Activated naive CD4-positive, alpha-beta T cell (primary cell): ENCODE data around the gene UGT3A1.
"Not testable (repeated sequence)": the region's sequence is repeated elsewhere in the genome, so short reads cannot be mapped to it uniquely, and the experiment has no call there.

Experiments
- DNase-seq, 4 experiments: peaks; one replicate each; lab custom pipeline; 2025; lab: John Stamatoyannopoulos, UW

UGT3A1 gene, protein sequence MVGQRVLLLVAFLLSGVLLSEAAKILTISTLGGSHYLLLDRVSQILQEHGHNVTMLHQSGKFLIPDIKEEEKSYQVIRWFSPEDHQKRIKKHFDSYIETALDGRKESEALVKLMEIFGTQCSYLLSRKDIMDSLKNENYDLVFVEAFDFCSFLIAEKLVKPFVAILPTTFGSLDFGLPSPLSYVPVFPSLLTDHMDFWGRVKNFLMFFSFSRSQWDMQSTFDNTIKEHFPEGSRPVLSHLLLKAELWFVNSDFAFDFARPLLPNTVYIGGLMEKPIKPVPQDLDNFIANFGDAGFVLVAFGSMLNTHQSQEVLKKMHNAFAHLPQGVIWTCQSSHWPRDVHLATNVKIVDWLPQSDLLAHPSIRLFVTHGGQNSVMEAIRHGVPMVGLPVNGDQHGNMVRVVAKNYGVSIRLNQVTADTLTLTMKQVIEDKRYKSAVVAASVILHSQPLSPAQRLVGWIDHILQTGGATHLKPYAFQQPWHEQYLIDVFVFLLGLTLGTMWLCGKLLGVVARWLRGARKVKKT

DNA sequence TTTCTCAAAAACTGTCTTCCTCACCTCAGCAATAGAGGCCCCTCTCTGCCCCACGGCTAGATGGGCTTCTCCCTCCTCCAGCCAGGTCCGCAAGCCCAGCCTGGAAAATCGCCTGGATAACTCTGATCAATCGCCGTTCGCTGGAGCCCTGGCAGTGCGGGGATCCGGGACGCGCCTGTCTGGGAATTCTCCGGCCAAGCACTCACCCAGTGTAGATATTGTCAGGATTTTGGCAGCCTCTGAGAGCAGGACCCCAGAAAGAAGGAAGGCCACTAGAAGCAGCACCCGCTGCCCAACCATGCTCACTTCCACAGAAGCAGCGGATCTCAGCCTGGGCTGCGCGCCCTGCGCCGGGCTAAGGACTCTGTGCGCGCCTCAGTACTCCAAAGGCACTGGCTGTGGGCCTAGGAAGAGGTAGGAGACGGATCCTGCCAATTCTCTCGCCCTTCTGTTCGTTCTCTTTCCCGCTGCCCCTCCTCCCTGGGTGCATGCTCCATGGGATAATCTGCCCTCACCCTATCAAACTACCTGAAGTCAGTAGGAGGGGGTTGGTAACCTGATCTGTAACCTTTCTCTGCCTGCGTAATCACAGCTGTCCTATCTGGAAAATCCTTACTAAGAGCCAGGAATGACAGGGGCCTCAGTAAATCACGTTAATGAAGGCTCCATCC is at the start of gene UGT3A1:
Gene UGT3A1, minus strand, starts transcription at position 450 of the 671 bp plus-strand sequence. Its CDS starts 150 bp downstream, at position 300.
- DNase-seq: no peak

GRCh38 chr5:36035696-36036095 is 44.5 kb upstream of the UGT3A1 start:
- no peak for DNase-seq

- not testable (repeated sequence) for DNase-seq
These were observed 43.4 kb upstream of the UGT3A1 start for GRCh38 chr5:36034536-36035134.

- DNase-seq: no peak
These were observed 42.3 kb upstream of the UGT3A1 start for GRCh38 chr5:36033486-36033885.

DNA sequence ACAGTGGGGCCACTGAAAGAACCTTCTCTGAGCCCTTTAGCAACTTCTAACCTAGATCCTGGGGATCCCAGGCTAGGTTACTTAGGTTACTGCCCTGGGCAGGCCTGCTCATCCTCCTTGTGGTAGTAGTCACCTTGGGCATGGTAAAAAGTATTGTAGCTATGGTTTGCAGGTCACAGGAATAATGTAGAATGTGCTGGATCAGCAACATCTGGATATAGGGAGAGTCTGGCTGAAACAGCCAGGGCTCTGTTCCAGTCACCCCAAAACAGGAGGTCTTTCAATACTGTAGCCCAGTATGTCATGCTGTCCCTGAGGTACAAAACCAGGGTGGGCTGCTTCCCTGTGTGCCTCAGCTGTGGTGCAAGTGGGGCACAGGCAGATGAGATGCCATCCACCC is 41.9 kb upstream of the UGT3A1 start:
- no peak for DNase-seq

DNA sequence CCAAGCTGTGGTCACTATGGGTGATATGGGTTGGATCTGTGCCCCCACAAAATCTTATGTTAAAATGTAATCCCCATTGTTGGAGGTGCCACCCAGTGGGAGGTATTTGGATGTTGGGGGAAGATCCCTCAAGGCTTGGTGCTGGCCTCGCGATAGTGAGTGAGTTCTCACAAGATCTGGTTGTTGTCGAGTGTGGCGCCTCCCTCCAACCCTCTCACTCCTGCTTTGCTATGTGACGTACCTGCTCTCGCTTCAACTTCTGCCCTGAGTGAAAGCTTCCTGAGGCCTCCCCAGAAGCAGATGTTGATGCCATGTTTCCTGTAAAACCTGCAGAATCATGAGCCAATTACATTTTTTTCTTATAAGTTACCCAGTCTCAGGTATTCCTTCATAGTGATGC is 40.0 kb upstream of the UGT3A1 start:
- no peak for DNase-seq

- DNase-seq: no peak
These were observed 38.7 kb upstream of the UGT3A1 start for GRCh38 chr5:36029914-36030313.

- DNase-seq: no peak
These were observed 37.8 kb upstream of the UGT3A1 start for GRCh38 chr5:36028816-36029465.

DNA sequence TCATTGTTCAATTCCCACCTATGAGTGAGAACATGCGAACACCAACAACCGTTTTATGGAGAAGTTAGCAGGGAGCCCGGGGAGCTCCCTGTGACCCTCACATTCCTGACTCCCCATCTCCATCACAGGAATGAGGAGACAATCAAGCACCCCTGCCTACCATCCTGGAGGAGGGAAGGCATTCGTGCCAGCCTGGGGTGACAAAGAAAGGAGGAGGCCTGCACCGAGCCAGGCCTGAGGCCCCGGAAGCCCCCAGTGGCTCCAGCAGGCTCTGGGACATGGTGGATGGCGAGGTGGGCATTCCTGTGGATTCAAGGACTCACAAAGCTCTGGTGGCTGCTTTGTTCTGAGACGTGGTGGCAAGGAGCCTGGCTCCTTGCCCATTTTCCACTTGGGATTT is 36.5 kb upstream of the UGT3A1 start:
- no peak for DNase-seq

GRCh38 chr5:36026706-36027465 is 35.7 kb upstream of the UGT3A1 start:
- DNase-seq: no peak

- DNase-seq: not testable (repeated sequence)
These were observed 31.1 kb upstream of the UGT3A1 start for GRCh38 chr5:36022246-36022645.

- DNase-seq: not testable (repeated sequence)
These were observed 28.4 kb upstream of the UGT3A1 start for GRCh38 chr5:36019584-36019983.

DNA sequence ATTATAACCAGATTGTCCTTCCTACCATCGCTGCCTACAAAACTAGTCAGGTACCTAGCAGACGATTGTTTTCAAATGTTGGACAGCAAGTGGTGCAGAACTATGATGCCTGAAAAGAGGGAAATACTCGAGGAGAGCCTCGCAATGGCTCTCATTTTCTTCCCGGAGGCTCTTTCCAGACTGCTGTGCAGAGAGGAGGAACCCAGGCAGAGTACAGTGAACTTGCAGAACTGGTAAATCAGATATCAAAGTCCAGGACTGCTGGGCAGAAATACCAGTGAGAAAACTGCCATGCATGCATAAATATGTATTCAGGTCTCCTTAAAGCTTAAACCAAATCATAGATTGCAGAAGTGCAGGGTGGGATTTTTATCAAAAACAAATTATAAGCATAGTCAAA is 26.4 kb upstream of the UGT3A1 start:
- no peak for DNase-seq

GRCh38 chr5:36017004-36017403 is 25.8 kb upstream of the UGT3A1 start:
- no peak for DNase-seq

- DNase-seq: no peak
These were observed 22.0 kb upstream of the UGT3A1 start for GRCh38 chr5:36013182-36013581.

DNA sequence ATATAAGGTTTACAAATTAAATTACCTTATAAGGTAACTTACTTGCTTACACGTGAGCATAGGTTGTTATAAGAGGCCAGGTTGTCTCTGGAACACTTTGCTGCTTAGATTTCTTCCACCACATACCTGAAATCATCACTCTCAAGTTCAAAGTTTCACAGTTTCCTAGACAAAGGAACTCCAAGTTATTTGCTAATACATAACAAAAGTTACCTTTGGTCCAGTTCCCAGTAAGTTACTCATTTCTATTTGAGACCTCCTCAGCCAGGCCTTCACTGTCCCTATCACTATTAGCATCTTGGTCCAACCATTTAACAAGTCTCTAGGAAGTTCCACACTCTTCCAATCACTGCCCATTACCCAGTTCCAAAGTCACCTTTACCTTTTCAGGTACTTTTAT is 18.5 kb upstream of the UGT3A1 start:
- no peak for DNase-seq

DNA sequence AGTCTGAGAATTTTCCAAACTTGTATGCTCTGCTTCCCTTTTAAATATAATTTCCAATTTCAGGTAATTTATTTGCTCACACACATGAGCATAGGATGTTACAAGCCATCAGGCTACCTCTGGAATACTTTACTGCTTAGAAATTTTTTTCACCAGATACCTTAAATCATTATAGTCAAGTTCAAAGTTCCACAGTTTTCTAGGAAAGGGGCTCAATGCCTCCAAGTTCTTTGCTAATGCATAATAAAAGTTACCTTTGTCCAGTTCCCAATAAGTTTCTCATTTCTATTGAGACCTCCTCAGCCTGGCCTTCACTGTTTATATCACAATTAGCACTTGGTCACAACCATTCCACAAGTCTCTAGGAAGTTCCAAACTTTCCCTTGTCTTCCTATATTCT is 16.2 kb upstream of the UGT3A1 start:
- DNase-seq: no peak

GRCh38 chr5:36006163-36006562 is 15.0 kb upstream of the UGT3A1 start:
- DNase-seq: no peak

- DNase-seq: no peak
These were observed 9.8 kb upstream of the UGT3A1 start for GRCh38 chr5:36001032-36001431.

DNA sequence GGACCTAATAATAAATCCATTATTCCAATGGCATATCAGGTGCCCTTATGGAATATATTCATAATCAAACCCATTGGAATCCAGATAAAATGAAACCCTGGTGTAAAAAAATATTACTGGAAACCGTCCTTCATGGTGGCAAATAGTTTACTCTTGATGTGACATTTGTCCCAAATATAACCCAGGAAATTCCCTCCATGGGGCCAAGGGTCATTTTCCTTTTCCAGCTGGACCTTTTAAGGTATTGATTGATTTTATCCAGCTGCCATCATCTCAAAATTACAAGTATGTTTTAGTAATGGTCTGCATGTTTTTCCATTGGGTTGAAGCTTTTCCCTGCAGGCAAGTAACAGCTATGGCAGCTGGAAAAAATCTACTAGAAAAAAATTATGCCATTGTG is 8.4 kb upstream of the UGT3A1 start:
- no peak for DNase-seq

DNA sequence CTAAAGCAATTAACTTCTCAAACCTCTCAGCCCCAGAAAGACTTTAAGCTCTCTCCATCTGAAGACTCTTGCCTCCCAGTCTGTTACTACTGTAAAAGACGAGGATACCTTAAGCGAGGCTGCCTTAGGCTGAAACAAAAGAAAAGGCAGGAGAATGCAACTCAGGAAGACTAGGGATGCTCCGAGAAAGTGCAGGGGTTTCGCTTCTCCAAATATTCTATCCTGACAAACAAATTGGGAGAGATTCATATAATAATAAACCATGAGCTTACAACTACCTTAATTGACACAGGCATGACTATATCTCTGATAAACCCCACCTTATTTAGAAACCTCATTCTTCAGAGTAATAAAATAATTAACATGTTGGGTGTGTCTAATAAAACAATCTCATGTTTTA is 4.9 kb upstream of the UGT3A1 start:
- no peak for DNase-seq

- DNase-seq: no peak
These were observed 670 bp downstream of the UGT3A1 start for GRCh38 chr5:35990520-35990919.
